Endodermal cell (in vitro differentiated cells): Measurements from ENCODE around the gene SLC9A6. TPM values are rescaled to one million over a fixed set of nuclear protein-coding genes. Genes with fewer than 3 reads are reported as not detected.
"Not testable (repeated sequence)": the region's sequence is repeated elsewhere in the genome, so short reads cannot be mapped to it uniquely, and the experiment has no call there.

ENCODE experiments used
- DNase-seq: peaks from one replicate; pipeline ENCODE4 v3.0.0-alpha.2; 2017
- H3K27ac ChIP-seq: 2 replicates; pipeline ENCODE4 v1.5.1; 2013; ENCODE audit warnings: mild to moderate bottlenecking, low read depth, low read length, moderate library complexity
- H3K27me3 ChIP-seq: 2 replicates; pipeline ENCODE4 v1.6.1; 2013; ENCODE audit warnings: mild to moderate bottlenecking, low read length, moderate library complexity; ENCODE audit not compliant: insufficient read depth, control insufficient read depth, poor library complexity, severe bottlenecking
- H3K36me3 ChIP-seq: 2 replicates; pipeline ENCODE4 v1.7.0; 2013; ENCODE audit warnings: mild to moderate bottlenecking, low read length, moderate library complexity; ENCODE audit not compliant: control insufficient read depth, insufficient read depth
- H3K4me1 ChIP-seq: one replicate; pipeline ENCODE4 v1.7.0; 2013; ENCODE audit warnings: low read length; ENCODE audit not compliant: control insufficient read depth, insufficient read depth
- H3K4me3 ChIP-seq: 2 replicates; pipeline ENCODE4 v1.5.1; 2013; ENCODE audit warnings: mild to moderate bottlenecking, low read length, moderate library complexity
- H3K9ac ChIP-seq: 2 replicates; pipeline ENCODE4 v1.6.1; 2013; ENCODE audit warnings: mild to moderate bottlenecking, low read length, moderate library complexity; ENCODE audit not compliant: poor library complexity, severe bottlenecking; ENCODE audit errors: extremely low read depth
- H3K9me3 ChIP-seq: 2 replicates; pipeline ENCODE4 v1.6.1; 2013; ENCODE audit warnings: mild to moderate bottlenecking, low read length, moderate library complexity; ENCODE audit not compliant: control insufficient read depth
- H3K27ac Mint-ChIP-seq: 2 replicates; pipeline ENCODE4 v1.8.0; 2020; ENCODE audit warnings: mixed read lengths
- H3K27me3 Mint-ChIP-seq: 2 replicates; pipeline ENCODE4 v1.8.0; 2021; ENCODE audit warnings: mild to moderate bottlenecking, mixed read lengths; ENCODE audit not compliant: insufficient read depth
- H3K36me3 Mint-ChIP-seq: 2 replicates; pipeline ENCODE4 v1.8.0; 2020; ENCODE audit warnings: low read depth, mixed read lengths
- H3K4me1 Mint-ChIP-seq: 2 replicates; pipeline ENCODE4 v1.8.0; 2020; ENCODE audit warnings: mixed read lengths
- H3K4me3 Mint-ChIP-seq: 2 replicates; pipeline ENCODE4 v1.8.0; 2020; ENCODE audit warnings: mild to moderate bottlenecking, moderate library complexity, mixed read lengths
- H3K9me3 Mint-ChIP-seq: 2 replicates; pipeline ENCODE4 v1.8.0; 2020; ENCODE audit warnings: mild to moderate bottlenecking, mixed read lengths
- WGBS, 2 experiments: methylation state at CpG; one replicate each; pipeline versions ENCODE4 v1.1.5 to v1.1.7; 2013; ENCODE audit warnings: missing lambda C conversion rate in 2 of 2, mixed read lengths in 1 of 2; ENCODE audit not compliant: insufficient coverage in 1 of 2, insufficient read length in 1 of 2; 5-methylcytosine and 5-hydroxymethylcytosine counted together
- total RNA-seq, 2 donors: library from RNA; stranded (reverse); fragmentation: NEBNext Ultra II Directional in 1 of 2; extraction: Animal tissue kit (Norgen Biotek cat#: 25700) in 1 of 2; gene quantifications; 2 replicates in 1 of 2; 3 replicates in 1 of 2; pipeline ENCODE4 v1.2.1, GENCODE V29; 2021
- TF ChIP-seq, protein P1 (sequence below): fragments of 200-600 bp; sonication (generic); conservative IDR thresholded peaks from 2 replicates; pipeline ENCODE4 v1.5.0; 2021; ENCODE audit warnings: antibody characterized with exemption, mild to moderate bottlenecking

The SLC9A6 gene
- total RNA-seq, 2 donors from 2014 or later = 10.2 to 13.6 TPM

DNA sequence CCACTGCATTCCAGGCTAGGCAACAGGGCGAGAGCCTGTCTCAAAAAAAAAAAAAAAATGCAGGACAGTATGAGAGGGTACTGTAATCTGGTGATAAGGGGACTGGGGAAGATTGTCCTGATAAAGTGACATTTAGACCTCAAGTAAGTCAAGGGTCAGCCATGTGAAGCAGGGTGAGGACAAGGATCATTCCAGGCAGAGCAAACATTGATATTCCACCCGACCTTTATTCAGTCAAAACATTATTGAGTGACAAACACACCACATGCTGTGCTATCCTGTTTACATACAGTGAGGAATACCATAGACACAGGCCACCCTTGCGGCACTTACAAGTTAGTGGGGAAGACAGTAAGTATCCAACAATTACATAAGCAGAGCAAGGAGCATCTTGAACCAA lies 64.4 kb downstream of the SLC9A6 start:
- H3K4me1 ChIP-seq = no peaks in the 10 kb centered on the region
- TF ChIP-seq, protein P1, sequence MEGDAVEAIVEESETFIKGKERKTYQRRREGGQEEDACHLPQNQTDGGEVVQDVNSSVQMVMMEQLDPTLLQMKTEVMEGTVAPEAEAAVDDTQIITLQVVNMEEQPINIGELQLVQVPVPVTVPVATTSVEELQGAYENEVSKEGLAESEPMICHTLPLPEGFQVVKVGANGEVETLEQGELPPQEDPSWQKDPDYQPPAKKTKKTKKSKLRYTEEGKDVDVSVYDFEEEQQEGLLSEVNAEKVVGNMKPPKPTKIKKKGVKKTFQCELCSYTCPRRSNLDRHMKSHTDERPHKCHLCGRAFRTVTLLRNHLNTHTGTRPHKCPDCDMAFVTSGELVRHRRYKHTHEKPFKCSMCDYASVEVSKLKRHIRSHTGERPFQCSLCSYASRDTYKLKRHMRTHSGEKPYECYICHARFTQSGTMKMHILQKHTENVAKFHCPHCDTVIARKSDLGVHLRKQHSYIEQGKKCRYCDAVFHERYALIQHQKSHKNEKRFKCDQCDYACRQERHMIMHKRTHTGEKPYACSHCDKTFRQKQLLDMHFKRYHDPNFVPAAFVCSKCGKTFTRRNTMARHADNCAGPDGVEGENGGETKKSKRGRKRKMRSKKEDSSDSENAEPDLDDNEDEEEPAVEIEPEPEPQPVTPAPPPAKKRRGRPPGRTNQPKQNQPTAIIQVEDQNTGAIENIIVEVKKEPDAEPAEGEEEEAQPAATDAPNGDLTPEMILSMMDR = no peak
- no peak for DNase-seq
- 83% methylated on average over 3 of the region's 3 CpGs; no CpG with 5 or more reads in 1 of the 2 experiments for WGBS, 2 experiments
- no peaks in the 10 kb centered on the region for H3K27me3 ChIP-seq
- Mint-ChIP-seq H3K27ac (no peak overlapping the region), H3K4me1 (no peaks in the 10 kb centered on the region), H3K36me3 (peaks cover 4% of the 10 kb centered on the region), H3K9me3 (peaks cover 71% of the 10 kb centered on the region), H3K4me3 (no peak overlapping the region), H3K27me3 (peaks cover 17% of the 10 kb centered on the region)
- H3K9ac ChIP-seq = no peak overlapping the region
- H3K9me3 ChIP-seq = no peaks in the 10 kb centered on the region
- H3K27ac ChIP-seq = no peak overlapping the region
- no peak overlapping the region for H3K4me3 ChIP-seq
- no peaks in the 10 kb centered on the region for H3K36me3 ChIP-seq

DNA sequence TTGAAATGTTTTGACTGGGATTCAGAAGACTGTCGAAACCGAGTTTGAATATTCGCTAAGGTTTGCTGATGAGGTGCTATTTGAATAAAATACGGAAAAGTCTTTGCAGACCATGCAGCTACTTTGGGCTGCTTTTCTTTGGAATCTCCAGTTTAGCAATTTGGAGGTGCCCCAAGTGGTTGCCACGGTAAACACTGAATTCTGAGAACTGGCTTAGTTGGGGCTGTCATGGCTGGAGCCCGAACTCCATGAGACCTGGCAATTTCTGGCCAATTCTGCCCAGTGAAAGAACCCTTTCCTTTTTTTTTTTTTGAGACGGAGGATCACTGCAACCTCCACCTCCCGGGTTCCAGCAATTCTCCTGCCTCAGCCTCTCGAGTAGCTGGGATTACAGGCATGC lies 65.6 kb downstream of the SLC9A6 start:
- H3K9me3 Mint-ChIP-seq = peaks cover 70% of the 10 kb centered on the region
- DNase-seq, H3K9me3 ChIP-seq, H3K4me3 Mint-ChIP-seq, H3K27me3 ChIP-seq, H3K4me1 Mint-ChIP-seq, H3K36me3 Mint-ChIP-seq, H3K4me1 ChIP-seq, H3K9ac ChIP-seq, H3K27ac Mint-ChIP-seq, H3K36me3 ChIP-seq, H3K4me3 ChIP-seq, H3K27ac ChIP-seq: not testable (repeated sequence)
- H3K27me3 Mint-ChIP-seq = peaks cover 21% of the 10 kb centered on the region
- WGBS, 2 experiments = 96% methylated on average over 5 of the region's 9 CpGs; no CpG with 5 or more reads in 1 of the 2 experiments

DNA sequence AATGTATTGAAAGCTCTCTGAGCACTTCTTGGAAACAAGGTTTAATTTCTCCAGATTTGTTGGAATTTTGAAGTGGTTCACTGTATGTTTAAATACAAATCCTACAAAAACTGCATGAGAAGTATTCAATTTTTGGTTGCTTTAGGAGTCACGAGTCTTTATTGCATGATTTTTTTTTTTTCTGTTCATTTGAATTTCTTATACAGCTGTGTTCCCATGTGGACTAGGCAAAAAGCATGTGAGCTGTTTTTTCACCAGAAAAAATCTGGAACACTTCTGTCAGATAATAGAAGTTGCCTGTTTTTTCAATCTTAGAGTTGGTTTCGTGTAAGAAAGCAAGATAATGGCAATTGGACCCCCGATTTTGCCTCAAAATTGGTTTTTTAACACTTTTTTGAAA lies 66.4 kb downstream of the SLC9A6 start:
- Histone ChIP-seq H3K27ac (no peak overlapping the region), H3K9me3 (no peaks in the 10 kb centered on the region), H3K4me1 (no peaks in the 10 kb centered on the region), H3K4me3 (no peak overlapping the region), H3K9ac (no peak overlapping the region), H3K36me3 (no peaks in the 10 kb centered on the region), H3K27me3 (no peaks in the 10 kb centered on the region)
- no peaks in the 10 kb centered on the region for H3K4me1 Mint-ChIP-seq
- TF ChIP-seq, protein P1 = no peak
- H3K27ac Mint-ChIP-seq = no peak overlapping the region
- H3K27me3 Mint-ChIP-seq = peaks cover 21% of the 10 kb centered on the region
- WGBS, 2 experiments = 90 to 91% methylated on average over 2 to 3 of the region's 3 CpGs
- DNase-seq = no peak
- H3K4me3 Mint-ChIP-seq = no peak overlapping the region
- peaks cover 67% of the 10 kb centered on the region for H3K9me3 Mint-ChIP-seq
- H3K36me3 Mint-ChIP-seq = no peaks in the 10 kb centered on the region

DNA sequence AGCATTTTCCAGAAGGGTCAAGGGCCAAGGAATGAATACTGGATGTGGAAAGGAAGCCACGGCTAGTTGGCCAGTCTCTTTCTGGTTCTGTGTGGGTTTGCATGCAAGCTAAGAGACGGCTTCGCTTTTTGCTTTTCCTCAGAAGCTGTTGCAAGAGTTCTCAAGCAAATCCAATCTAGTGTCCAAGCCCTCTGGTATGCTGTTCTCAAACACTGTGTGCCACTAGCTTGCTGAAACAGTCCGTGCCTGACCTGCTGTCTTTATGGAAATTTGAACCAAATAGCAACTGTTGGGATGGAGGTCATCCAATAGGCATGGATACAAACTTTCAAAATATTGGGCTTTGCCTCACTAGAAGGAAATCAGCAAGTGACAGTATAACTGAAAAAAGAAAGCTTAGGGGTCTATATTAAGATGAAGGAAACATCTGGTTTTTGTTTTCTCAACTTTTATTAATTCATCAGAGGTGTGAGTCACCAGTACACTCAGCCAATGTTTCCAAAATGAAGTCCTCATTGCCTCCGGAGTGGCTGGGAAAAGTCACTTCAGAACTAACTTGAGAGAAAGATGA lies 70.5 kb downstream of the SLC9A6 start:
- no peaks in the 10 kb centered on the region for H3K4me1 ChIP-seq
- H3K27me3 Mint-ChIP-seq = peaks cover 9% of the 10 kb centered on the region
- H3K9me3 ChIP-seq = no peaks in the 10 kb centered on the region
- no peaks in the 10 kb centered on the region for H3K36me3 Mint-ChIP-seq
- H3K27ac Mint-ChIP-seq = no peak overlapping the region
- H3K9ac ChIP-seq = no peak overlapping the region
- no peak overlapping the region for H3K27ac ChIP-seq
- no peaks in the 10 kb centered on the region for H3K27me3 ChIP-seq
- no peak overlapping the region for H3K4me3 ChIP-seq
- H3K4me1 Mint-ChIP-seq = no peaks in the 10 kb centered on the region
- TF ChIP-seq, protein P1 = no peak
- H3K9me3 Mint-ChIP-seq = peaks cover 51% of the 10 kb centered on the region
- WGBS, 2 experiments = 88 to 100% methylated on average over 1 to 5 of the region's 5 CpGs
- no peaks in the 10 kb centered on the region for H3K36me3 ChIP-seq
- no peak overlapping the region for H3K4me3 Mint-ChIP-seq
- no peak for DNase-seq
